ENCODE results near the gene MT1E. TPM values are rescaled to one million over a fixed set of nuclear protein-coding genes. Genes with fewer than 3 reads are reported as not detected.
A peak's percentile ranks its signal among the peaks of the same experiment; 100 is the strongest.
"Not testable (repeated sequence)": the region's sequence is repeated elsewhere in the genome, so short reads cannot be mapped to it uniquely, and the experiment has no call there.

MT1E gene
- total and polyA plus RNA-seq, 10 donors = 2.5 to 49.6 (median 27.0) TPM

GRCh38 chr16:56670620-56670934, 45.0 kb downstream of the MT1E start:
- H3K36me3 ChIP-seq = no peaks in the 10 kb centered on the region
- H3K4me1 ChIP-seq = peaks cover 3 to 31% (median 15%) of the 10 kb centered on the region in 6 donors
- no peak overlapping the region for H3K27ac ChIP-seq
- intact Hi-C loops (cut with DNase I; ENCODE audit: low total_unique reads) = no loop called here
- peaks cover 0 to 99% (median 43%) of the 10 kb centered on the region in 7 donors for H3K27me3 ChIP-seq (replicated peaks in 1 of 7)
- no peak for DNase-seq
- WGBS, 5 donors = 41 to 67% (median 49%) methylated on average over 2 of the region's 2 CpGs
- no peak for TF ChIP-seq POLR2AphosphoS5 (IDR thresholded peaks at IDR 0.05)
- H3K4me3 ChIP-seq = no peak overlapping the region
- H3K9me3 ChIP-seq = no peaks in the 10 kb centered on the region

GRCh38 chr16:56671691-56672090, 46.1 kb downstream of the MT1E start:
- H3K4me3 ChIP-seq; H3K36me3 ChIP-seq; H3K9me3 ChIP-seq; H3K27ac ChIP-seq; DNase-seq; intact Hi-C loops (cut with DNase I; ENCODE audit: low total_unique reads): not testable (repeated sequence)
- 53 to 84% (median 72%) methylated on average over 2 of the region's 2 CpGs for WGBS, 5 donors
- H3K4me1 ChIP-seq = peaks cover 3 to 39% (median 24%) of the 10 kb centered on the region in 6 donors
- H3K27me3 ChIP-seq (replicated peaks in 1 of 7) = peaks cover 2 to 99% (median 46%) of the 10 kb centered on the region in 7 donors

- H3K27me3 ChIP-seq (replicated peaks in 1 of 7) = peaks cover 3 to 99% (median 43%) of the 10 kb centered on the region in 7 donors
- H3K36me3 ChIP-seq; H3K9me3 ChIP-seq; H3K27ac ChIP-seq; DNase-seq; H3K4me3 ChIP-seq; intact Hi-C loops (cut with DNase I; ENCODE audit: low total_unique reads): not testable (repeated sequence)
- WGBS, 5 donors = 63 to 94% (median 76%) methylated on average over 3 of the region's 3 CpGs
- peaks cover 3 to 39% (median 24%) of the 10 kb centered on the region in 6 donors for H3K4me1 ChIP-seq
Observed at GRCh38 chr16:56672171-56672570, 46.6 kb downstream of the MT1E start.

DNA sequence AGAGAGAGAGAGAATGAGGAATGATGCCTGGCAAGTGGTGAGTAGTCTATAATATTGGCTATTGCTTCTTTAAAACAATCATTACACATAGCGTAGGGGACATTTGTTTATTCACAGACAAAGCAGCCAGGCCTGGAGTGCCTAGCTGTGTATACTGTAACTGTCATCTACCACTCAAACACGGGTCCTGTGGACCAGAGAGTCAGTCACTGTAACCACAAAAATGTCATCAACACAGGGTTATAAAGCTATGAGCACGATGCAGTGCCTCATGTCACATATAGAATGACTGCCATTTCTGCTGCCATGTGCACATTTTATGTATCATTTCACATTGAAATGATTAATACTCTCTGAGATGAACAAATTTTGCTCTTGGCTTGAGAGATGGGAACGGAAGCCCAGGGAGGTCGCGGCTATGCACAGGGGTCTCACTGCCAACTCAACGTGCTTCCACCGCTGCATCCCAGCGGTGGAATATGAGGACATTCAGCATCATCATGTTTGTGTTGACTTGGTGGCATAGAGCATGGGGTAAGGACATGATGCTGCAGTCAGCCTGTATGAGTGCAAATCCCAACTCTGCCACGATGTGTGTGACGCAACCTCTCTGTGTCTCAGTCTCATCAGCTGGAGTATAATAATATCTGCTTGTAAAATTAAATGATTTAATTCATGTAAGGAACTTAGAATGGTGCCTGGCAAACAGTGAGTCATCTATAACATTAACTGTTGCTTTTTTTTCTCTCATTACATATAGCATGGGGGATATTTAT, 47.4 kb downstream of the MT1E start:
- Histone ChIP-seq H3K27me3 (replicated peaks in 1 of 7) (peaks cover 3 to 96% (median 39%) of the 10 kb centered on the region in 7 donors), H3K27ac (no peak overlapping the region), H3K9me3 (no peaks in the 10 kb centered on the region), H3K4me3 (no peak overlapping the region), H3K4me1 (peaks cover 3 to 32% (median 22%) of the 10 kb centered on the region in 6 donors), H3K36me3 (no peaks in the 10 kb centered on the region)
- intact Hi-C loops (cut with DNase I; ENCODE audit: low total_unique reads) = no loop called here
- TF ChIP-seq POLR2A (IDR thresholded peaks at IDR 0.05) = no peak
- TF ChIP-seq, protein P1, sequence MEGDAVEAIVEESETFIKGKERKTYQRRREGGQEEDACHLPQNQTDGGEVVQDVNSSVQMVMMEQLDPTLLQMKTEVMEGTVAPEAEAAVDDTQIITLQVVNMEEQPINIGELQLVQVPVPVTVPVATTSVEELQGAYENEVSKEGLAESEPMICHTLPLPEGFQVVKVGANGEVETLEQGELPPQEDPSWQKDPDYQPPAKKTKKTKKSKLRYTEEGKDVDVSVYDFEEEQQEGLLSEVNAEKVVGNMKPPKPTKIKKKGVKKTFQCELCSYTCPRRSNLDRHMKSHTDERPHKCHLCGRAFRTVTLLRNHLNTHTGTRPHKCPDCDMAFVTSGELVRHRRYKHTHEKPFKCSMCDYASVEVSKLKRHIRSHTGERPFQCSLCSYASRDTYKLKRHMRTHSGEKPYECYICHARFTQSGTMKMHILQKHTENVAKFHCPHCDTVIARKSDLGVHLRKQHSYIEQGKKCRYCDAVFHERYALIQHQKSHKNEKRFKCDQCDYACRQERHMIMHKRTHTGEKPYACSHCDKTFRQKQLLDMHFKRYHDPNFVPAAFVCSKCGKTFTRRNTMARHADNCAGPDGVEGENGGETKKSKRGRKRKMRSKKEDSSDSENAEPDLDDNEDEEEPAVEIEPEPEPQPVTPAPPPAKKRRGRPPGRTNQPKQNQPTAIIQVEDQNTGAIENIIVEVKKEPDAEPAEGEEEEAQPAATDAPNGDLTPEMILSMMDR (IDR thresholded peaks at IDR 0.05 in 8 of 11, conservative IDR thresholded peaks at IDR 0.05 in 3 of 11) = no peak
- no peak for TF ChIP-seq POLR2AphosphoS5 (IDR thresholded peaks at IDR 0.05)
- 83 to 89% (median 86%) methylated on average over 11 of the region's 11 CpGs for WGBS, 5 donors
- no peak for DNase-seq

DNA sequence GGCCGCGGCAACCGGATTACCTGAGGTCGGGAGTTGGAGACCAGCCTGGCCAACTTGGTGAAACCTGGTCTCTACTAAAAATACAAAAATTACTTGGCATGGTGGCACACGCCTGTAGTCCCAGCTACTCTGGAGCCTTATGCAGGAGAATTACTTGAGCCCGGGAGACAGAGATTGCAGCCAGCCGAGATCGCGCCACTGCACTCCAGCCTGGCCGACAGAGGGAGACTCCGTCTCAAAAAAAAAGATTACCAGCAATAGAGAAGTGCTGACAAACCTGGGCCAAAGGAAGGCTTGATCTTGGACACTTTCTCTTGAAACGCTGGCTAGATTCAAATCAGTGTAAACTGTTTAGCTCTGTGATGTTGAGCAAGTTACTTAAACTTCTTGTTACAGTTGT, 48.3 kb downstream of the MT1E start:
- DNase-seq = no peak
- no peak overlapping the region for H3K27ac ChIP-seq
- no peaks in the 10 kb centered on the region for H3K36me3 ChIP-seq
- TF ChIP-seq POLR2A (IDR thresholded peaks at IDR 0.05) = no peak
- TF ChIP-seq, protein P1 (IDR thresholded peaks at IDR 0.05 in 8 of 11, conservative IDR thresholded peaks at IDR 0.05 in 3 of 11) = peak in 10 of 11 experiments; percentile 17 to 60 (median 44)
- no peaks in the 10 kb centered on the region for H3K9me3 ChIP-seq
- intact Hi-C loops (cut with DNase I; ENCODE audit: low total_unique reads) = no loop called here
- H3K4me1 ChIP-seq = peaks cover 0 to 29% (median 19%) of the 10 kb centered on the region in 6 donors
- WGBS, 5 donors = 36 to 55% (median 41%) methylated on average over 12 of the region's 12 CpGs
- peaks cover 3 to 87% (median 29%) of the 10 kb centered on the region in 7 donors for H3K27me3 ChIP-seq (replicated peaks in 1 of 7)
- no peak overlapping the region for H3K4me3 ChIP-seq

DNA sequence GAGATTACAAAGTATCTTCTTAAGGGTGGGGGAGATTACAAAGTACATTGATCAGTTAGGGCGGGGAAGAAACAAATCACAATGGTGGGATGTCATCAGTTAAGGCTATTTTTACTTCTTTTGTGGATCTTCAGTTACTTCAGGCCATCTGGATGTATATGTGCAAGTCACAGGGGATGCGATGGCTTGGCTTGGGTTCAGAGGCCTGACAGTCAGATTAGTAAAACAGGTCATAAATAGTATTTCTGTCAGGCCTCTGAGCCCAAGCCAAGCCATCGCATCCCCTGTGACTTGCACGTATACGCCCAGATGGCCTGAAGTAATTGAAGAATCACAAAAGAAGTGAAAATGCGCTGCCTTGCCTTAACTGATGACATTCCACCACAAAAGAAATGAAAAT, 49.0 kb downstream of the MT1E start:
- 81 to 86% (median 84%) methylated on average over 6 of the region's 6 CpGs for WGBS, 5 donors
- H3K27me3 ChIP-seq (replicated peaks in 1 of 7) = peaks cover 3 to 80% (median 22%) of the 10 kb centered on the region in 7 donors

More for the DNA sequence above, 49.0 kb downstream of the MT1E start:
- H3K4me3 ChIP-seq; DNase-seq; intact Hi-C loops (cut with DNase I; ENCODE audit: low total_unique reads); H3K9me3 ChIP-seq; H3K27ac ChIP-seq; H3K36me3 ChIP-seq: not testable (repeated sequence)
- H3K4me1 ChIP-seq = peaks cover 0 to 22% (median 15%) of the 10 kb centered on the region in 6 donors
